BJ (cell line): ENCODE data around the gene LRG1. TPM values are rescaled to one million over a fixed set of nuclear protein-coding genes. Genes with fewer than 3 reads are reported as not detected.
"Not testable (repeated sequence)": the region's sequence is repeated elsewhere in the genome, so short reads cannot be mapped to it uniquely, and the experiment has no call there.

Experiments
- CTCF ChIA-PET: fragments of 350-600 bp; formaldehyde crosslinking; extraction: SDS; loops from one replicate; lab custom pipeline; 2021; ENCODE audit warnings: antibody characterized with exemption, inconsistent platforms; lab: Yijun Ruan, JAX
- POLR2A ChIA-PET: fragments of 300-600 bp; sonication (Branson Sonifier 250); formaldehyde crosslinking; extraction: SDS; loops from one replicate; lab custom pipeline; 2021; ENCODE audit warnings: antibody characterized with exemption; lab: Charles Lee
- DNase-seq: peaks from one replicate; pipeline ENCODE4 v3.0.0-alpha.2; 2011; ENCODE audit warnings: low read depth
- H3K27me3 ChIP-seq: 2 replicates; pipeline ENCODE4 v1.6.0; 2011; ENCODE audit warnings: low read length; ENCODE audit not compliant: control insufficient read depth, insufficient read depth
- H3K36me3 ChIP-seq: 2 replicates; pipeline ENCODE4 v1.5.1; 2011; ENCODE audit warnings: low read length; ENCODE audit not compliant: control insufficient read depth, insufficient read depth
- H3K4me3 ChIP-seq: 2 replicates; pipeline ENCODE4 v1.5.1; 2011; ENCODE audit warnings: low read depth, mild to moderate bottlenecking, control low read depth, low read length
- CTCF ChIP-seq: IDR thresholded peaks from 2 replicates; pipeline ENCODE4 v1.5.1; 2011; ENCODE audit warnings: low read depth, mild to moderate bottlenecking, control low read depth, inconsistent platforms, low read length, moderate library complexity; ENCODE audit not compliant: insufficient read depth
- polyA plus RNA-seq: library from polyadenylated mRNA; depleted of rRNA; stranded (reverse); fragments of >200 nt; gene quantifications from 2 replicates; pipeline ENCODE4 v1.2.3, GENCODE V29; 2011

Gene LRG1
- polyA plus RNA-seq, 1 experiment: 0.02 TPM

GRCh38 chr19:4567584-4568071 lies 27.8 kb upstream of the LRG1 start:
- DNase-seq: no peak
- H3K4me3 ChIP-seq: no peak overlapping the region
- ChIA-PET CTCF (interaction anchor here (0.7 to 8.8 kb wide), 17 partner anchors 8 to 153 kb away, joined by 3 to 119 read pairs (median 4); partner anchors contain the start of gene SEMA6B), POLR2A (no interaction called here)
- no peaks in the 10 kb centered on the region for H3K36me3 ChIP-seq
- TF ChIP-seq CTCF: peak; percentile 91
- no peaks in the 10 kb centered on the region for H3K27me3 ChIP-seq

GRCh38 chr19:4566402-4567051 lies 26.7 kb upstream of the LRG1 start:
- no peaks in the 10 kb centered on the region for H3K27me3 ChIP-seq
- no peaks in the 10 kb centered on the region for H3K36me3 ChIP-seq
- no peak for DNase-seq
- ChIA-PET POLR2A (no interaction called here), CTCF (interaction anchor here (0.7 to 8.8 kb wide), 15 partner anchors 7 to 77 kb away, joined by 3 to 119 read pairs (median 4); partner anchors contain the start of gene SEMA6B)
- no peak for TF ChIP-seq CTCF
- no peak overlapping the region for H3K4me3 ChIP-seq

- H3K36me3 ChIP-seq, DNase-seq, H3K27me3 ChIP-seq, H3K4me3 ChIP-seq, POLR2A ChIA-PET: not testable (repeated sequence)
- CTCF ChIA-PET: interaction anchor here (2.8 kb wide), 1 partner anchor 73 kb away, joined by 12 read pairs; no protein-coding TSS in a partner anchor
Measured at GRCh38 chr19:4563562-4563961, 23.7 kb upstream of the LRG1 start.

- POLR2A ChIA-PET, H3K4me3 ChIP-seq, DNase-seq, H3K27me3 ChIP-seq, H3K36me3 ChIP-seq, CTCF ChIA-PET: not testable (repeated sequence)
Measured at GRCh38 chr19:4562085-4562484, 22.2 kb upstream of the LRG1 start.

GRCh38 chr19:4559569-4559968 lies 19.7 kb upstream of the LRG1 start, which contains the start of gene SEMA6B:
Gene SEMA6B, minus strand, starts transcription at chr19:4559684. Its CDS starts 1,227 bp downstream, at chr19:4558457.
- POLR2A ChIA-PET: no interaction called here
- CTCF ChIA-PET: interaction anchor here (0.6 to 3.4 kb wide), 11 partner anchors 8 to 77 kb away, joined by 3 to 38 read pairs (median 6); partner anchors contain the start of gene LRG1
- H3K4me3 ChIP-seq: no peak within 1 kb of the TSS
- TF ChIP-seq CTCF: no peak
- no peak for DNase-seq
- H3K27me3 ChIP-seq: no peaks in the 10 kb centered on the region
- no peaks in the 10 kb centered on the region for H3K36me3 ChIP-seq

GRCh38 chr19:4557971-4558941 lies 18.4 kb upstream of the LRG1 start:
- Histone ChIP-seq H3K4me3 (no peak overlapping the region), H3K27me3 (no peaks in the 10 kb centered on the region), H3K36me3 (no peaks in the 10 kb centered on the region)
- TF ChIP-seq CTCF: peak; percentile 96
- ChIA-PET CTCF (interaction anchor here (0.6 to 3.4 kb wide), 10 partner anchors 8 to 1181 kb away, joined by 3 to 38 read pairs (median 5); partner anchors contain the start of gene LRG1), POLR2A (no interaction called here)
- DNase-seq: no peak
